GM21786 (cell line): ENCODE data around the gene AGAP2.
"Not testable (repeated sequence)": the region's sequence is repeated elsewhere in the genome, so short reads cannot be mapped to it uniquely, and the experiment has no call there.

Experiments
- ATAC-seq: cut with Tn5 transposase; IDR thresholded peaks from one replicate; pipeline ENCODE4 v1.9.1; 2021; ENCODE audit not compliant: unreplicated experiment

Gene AGAP2

DNA sequence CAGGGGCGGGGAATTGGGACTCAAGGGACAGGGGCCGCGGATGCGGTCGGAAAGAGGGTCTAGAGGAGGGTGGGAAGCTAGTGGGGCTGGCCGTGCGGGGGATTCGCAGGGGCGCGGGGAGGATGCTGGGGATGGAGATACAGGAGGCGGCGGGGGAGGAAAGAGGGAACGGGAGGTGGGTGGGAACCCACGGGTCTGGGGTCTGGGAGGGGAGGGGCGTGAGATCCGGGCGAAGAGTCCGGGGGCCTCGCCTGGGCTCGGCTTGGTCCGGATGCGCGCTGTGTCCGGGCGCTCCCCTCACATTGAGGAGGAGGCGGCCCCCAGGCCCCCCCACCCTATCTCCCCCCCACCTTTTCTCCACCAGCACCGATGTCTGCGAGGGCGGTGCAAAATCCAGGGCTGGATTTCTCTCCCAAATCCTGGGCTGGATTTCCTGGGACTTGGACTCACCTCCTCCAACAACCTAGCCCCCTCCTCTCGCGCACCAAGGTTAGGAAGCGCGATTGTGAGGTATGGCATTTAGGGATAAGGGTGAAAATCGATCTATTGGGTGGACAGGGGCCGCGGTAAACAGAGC lies at the start of gene AGAP2:
AGAP2 (minus strand) TSS at position 82 of the 577 bp plus-strand sequence. CDS start 496 bp downstream, outside the sequence.
- no peak for ATAC-seq

DNA sequence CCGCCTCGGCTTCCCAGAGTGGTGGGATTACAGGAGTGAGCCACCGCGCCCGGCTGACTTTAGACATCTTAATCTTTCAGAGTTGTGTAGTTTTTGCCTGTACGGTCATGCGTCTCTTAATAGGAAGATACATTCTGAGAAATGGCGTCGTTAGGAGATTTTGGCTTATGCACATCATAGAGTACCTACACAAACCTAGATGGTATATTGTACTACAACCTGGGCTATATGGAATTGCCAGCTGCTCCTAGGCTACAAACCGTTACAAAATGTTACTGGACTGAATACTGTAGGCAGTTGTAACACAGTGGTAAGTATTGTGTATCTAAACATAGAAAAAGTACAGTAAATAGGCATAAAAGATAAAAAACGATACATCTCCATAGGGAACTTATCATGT lies 45.3 kb upstream of the AGAP2 start:
- no peak for ATAC-seq

DNA sequence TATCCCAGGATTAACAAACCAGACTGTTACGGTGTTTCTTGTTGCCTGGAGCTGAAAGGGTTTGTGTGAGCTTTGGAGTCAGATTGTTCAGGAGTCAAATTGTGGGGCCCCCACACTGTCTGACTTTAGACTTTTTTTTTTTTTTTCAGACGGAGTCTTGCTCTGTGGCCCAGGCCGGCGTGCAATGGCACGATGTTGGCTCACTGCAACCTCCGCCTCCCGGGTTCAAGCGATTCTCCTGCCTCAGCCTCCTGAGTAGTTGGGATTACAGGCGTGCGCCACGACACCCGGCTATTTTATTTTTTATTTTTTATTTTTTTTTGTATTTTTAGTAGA lies 44.9 kb upstream of the AGAP2 start:
- no peak for ATAC-seq

DNA sequence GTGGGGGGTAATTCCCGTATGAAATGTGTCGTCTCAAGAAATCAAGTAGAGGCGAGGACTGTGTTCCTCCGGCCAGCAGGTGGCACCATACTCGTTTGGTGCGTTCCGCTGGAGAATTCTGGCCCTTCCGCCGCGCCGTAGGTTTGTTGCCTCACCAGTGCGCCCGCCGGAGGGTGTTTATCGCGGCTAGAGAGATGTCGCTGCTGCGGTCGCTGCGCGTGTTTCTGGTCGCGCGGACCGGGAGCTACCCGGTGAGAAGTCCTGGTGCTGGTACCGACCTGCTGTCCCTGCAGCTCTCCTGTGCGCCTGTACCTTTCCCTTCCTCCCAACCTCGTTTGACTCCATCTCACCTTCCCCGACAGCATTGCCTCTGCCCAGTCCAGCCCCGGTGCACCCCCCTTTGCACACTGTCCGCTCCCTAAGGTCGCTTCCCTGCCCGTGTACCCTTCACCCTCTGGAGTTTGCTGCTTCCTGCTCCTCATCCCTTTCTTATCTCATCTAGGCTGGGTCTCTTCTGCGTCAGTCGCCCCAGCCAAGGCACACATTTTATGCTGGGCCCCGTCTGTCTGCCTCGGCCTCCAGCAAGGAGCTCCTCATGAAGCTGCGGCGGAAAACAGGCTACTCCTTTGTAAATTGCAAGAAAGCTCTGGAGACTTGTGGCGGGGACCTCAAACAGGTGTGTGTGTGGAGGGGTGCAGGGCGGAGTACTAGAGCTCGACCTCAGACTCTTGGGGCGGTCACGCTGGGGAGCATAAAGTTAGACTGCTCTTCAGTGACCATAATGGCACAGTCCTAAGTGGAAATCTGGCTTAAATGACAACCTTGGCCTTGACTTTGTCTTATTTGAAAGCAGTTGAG lies 44.3 kb upstream of the AGAP2 start, which contains the start of gene TSFM:
TSFM (plus strand) TSS at position 180 of the 858 bp plus-strand sequence; CDS start at position 195, 15 bp downstream.
- ATAC-seq, result peak; percentile 76

DNA sequence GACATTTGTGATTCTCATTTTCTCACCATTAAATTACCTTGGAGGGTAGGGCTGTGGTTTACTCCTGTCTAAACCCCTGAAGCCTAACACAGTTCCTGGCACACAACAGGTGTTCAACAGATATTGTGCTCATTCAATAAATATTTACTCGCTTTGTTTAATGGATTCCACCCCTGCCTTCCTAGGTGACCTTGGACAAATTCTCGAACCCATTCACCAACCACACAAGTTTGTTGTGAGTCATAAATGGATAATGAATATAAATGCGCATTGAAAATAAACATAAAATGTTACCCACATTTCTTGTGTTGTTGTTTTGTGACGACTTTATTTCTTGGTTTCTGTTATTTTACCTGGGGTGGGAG lies 43.7 kb upstream of the AGAP2 start:
- no peak for ATAC-seq

DNA sequence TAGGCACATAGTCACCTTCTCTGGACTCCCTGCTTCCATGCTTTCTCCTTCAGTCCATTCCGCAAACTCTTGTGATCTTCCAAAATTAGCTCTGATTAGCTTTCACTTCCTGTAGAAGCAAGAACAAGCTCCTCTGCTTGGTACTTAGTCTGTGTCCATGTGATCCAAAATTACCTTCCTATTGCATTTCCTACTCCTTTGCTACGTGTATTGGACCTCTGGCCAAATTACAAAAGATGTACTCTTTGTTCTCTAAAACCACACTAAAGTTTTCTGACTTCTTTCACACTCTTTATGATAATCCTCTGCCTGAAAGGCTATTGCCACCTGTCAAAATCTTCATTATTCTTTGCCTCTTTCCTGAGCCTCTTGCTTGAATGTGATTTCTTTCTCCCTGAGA lies 43.3 kb upstream of the AGAP2 start:
- ATAC-seq, result no peak

DNA sequence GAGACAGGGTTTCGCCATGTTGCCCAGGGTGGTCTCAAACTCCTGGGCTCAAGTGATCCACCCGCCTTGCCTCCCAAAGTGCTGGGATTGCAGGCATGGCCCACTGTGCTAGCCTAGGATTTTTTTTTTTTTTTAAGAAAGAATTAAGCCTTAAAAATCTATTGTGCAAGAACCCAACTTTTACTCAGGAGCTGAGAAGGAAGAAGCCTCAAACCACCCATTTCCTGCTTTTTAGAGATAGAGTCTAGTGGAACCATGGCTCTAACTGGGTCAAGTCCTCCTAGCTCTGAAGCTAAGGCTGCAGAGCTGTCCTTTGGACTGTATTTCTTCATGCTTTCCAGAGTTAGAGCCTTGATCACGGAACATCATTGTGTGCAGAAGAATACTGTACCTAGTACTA lies 42.7 kb upstream of the AGAP2 start:
- no peak for ATAC-seq

DNA sequence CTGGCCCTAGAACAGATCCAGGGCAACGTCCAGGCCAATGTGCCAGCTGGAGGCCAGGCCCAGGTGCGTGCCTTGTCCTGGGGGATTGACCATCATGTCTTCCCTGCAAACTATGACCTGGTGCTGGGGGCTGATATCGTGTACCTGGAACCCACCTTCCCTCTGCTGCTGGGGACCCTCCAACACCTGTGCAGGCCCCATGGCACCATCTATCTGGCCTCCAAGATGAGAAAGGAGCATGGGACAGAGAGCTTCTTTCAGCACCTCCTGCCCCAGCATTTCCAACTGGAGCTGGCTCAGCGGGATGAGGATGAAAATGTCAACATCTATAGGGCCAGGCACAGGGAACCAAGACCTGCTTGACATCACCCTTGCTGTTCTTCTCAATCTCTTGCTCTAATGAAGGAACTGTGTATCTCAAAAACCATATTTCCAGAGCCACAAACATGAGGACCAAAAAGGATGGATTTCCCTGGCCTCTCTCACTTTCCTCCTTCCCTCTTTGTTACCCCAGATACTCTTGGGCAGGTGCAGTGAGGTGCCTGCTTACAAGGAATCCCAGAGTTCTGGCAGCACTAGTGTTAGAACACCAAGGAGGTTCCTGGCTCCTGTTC lies 41.8 kb upstream of the AGAP2 start:
- ATAC-seq, result no peak

DNA sequence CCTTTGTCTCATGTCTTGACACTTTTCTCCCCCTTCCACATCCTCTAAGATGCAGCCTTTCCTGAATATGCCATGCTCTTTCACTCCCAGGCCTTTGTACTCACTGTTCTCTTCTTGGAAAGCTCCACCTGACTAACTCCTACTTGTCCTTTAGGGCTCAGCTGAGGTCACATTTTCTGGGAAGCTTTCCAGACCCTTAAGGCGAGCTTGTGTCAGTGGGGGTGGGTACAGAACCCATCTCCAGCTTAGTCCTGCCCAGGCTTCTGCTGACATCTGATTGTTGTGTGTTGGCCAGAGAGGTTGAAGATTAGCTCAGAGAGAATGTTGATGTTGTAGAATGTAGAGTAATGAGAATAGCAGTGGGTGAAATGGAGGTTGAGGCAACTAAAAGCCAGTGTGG lies 41.2 kb upstream of the AGAP2 start:
- ATAC-seq, result no peak

DNA sequence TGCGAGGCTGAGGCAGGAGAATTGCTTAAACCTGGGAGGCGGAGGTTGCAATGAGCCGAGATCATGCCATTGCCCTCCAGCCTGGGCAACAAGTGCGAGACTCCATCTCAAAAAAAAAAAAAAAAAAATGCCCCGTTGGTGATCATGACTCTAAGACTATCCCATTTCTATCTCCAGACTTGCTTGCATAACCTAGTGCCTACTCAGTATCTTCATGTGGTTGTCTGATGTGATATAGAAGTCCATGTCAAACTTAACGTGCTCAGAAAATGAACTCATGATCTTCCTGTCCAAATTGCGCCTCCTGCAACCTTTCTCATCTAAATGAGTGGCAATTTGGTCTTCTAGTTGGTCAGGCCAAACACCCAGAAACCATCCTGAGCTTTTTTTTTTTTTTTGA lies 39.4 kb upstream of the AGAP2 start:
- no peak for ATAC-seq

DNA sequence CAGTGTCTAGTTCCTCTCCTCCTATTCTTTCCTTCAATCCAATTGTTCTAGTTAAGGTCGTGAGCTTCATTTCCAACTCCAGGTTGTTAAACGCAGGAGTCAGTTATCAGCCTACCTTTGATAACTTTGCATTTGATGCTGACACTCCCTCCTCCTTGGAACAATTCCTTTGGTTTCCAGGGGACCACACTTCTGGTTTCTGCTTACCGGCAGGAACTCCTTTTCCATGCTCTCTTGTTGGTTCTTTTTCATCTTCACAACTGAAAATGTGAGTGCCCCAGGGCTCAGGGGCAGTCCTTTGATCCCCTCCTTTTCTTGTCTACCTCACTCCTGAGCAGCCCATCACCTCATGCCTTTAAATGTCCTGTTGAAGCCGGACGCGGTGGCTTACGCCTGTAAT lies 38.8 kb upstream of the AGAP2 start:
- no peak for ATAC-seq

DNA sequence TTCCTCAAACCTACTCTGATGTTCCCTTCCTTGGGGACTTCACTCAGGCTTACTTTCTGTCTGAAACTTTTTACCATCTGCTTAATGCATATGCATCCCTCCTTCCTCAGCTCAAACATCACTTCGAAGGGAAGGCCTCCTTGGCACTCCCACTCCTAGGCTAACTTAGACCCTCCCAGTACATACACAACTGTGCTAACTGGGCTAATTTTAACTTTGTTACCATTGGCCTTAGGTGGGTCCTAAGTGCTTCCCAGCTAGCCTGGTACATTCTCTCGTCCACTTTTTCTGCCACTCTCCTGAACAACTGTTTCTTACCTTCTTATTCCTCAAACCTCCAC lies 37.7 kb upstream of the AGAP2 start:
- no peak for ATAC-seq

DNA sequence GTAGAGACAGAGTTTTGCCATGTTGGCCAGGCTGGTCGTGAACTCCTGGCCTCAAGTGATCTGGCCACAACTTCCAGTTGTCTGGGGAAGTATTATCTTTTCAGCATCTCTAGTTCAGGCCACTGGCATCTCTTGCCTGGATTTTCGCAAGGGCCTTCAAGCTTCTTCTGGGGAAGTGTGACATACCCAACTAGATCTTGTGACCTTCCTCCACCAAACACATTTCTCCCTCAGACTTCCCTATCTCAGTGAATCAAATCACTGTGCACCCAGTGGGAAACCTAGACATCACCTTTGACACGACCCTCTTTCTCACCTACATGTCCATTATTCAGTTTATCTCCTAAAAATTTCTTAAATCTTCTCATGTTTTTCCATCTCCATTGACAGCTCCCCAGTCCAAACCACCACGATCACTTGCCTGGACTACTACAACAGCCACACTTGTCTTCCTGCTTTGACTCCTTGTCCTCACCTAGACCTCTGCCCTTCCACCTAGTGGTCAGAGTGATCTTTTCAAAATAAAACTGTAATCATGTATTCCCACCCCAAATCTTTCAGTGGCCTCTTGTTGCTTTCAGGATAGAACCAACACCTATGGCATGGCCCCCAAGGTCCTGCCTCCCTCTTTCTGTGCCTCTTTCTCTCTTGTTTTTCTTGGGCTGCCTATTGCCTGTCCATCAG lies 37.2 kb upstream of the AGAP2 start:
- no peak for ATAC-seq

DNA sequence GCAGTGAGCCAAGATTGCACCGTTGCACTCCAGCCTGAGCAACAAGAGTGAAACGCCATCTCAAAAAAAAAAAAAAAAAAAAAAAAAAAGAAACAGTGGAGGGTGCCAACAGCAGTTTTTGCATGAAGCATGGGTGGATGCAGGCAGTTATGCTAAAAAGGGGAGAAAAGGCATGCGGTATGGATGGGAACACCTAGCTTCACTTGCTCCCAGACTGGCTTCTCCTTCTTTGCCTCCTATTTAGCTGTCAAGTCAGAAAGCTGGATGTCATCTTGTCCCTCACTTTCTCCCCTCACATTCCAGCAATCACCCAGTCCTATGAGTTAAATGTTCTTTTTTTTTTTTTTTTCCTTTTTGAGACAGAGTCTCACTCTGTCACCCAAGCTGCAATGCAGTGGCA lies 36.5 kb upstream of the AGAP2 start:
- ATAC-seq, result no peak

DNA sequence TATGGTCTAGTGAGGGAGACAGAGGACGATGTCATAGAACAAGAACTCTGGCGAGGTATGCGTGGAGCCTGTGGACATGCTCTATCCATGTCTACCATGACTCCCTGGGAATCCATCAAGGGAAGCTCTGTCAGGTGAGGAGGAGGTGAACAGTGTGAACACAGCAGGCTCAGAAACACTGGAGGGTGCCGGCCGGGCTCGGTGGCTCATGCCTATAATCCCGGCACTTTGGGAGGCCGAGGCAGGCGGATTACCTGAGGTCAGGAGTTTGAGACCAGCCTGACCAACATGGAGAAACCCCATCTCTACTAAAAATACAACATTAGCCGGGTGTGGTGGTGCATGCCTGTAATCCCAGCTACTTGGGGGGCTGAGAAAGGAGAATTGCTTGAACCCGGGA lies 36.1 kb upstream of the AGAP2 start:
- not testable (repeated sequence) for ATAC-seq

DNA sequence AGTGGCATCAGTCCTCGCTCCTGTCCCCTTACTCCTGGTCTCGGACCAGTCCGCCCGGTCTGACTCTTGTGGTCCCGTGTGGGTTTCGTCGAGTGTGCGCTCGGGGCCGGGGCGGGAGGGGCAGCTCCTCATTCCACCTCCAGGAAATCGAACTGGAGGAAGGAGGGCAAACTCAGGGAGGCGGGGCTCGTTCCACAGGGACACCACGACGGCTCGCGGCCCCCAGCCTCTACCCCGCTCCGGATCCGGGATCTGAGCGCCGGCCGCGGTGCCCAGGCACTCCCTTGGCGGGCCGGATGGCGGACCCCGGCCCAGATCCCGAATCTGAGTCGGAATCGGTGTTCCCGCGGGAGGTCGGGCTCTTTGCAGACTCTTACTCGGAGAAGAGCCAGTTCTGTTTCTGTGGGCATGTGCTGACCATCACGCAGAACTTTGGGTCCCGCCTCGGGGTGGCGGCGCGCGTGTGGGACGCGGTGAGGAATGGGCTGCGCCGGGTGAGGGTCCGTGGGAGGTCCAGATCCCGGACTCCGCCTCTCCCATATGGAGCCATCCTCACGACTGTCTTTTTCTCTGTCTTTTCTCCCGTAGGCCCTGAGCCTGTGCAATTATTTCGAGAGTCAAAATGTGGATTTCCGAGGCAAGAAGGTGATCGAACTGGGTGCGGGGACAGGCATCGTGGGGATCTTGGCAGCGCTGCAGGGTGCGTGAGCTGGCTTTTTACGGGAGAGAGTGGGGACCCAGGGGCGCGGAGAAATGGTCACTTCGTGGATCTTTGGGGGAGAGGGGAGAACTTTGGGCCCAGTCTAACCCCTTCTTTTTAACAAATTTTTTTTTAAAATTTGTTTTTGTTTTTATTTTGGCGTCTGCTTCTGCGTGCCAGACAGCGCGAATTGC lies 34.1 kb upstream of the AGAP2 start, which contains the start of gene EEF1AKMT3:
EEF1AKMT3 (plus strand) TSS at position 186 of the 894 bp plus-strand sequence; CDS start at position 297, 111 bp downstream.
- peak; percentile 22 for ATAC-seq

DNA sequence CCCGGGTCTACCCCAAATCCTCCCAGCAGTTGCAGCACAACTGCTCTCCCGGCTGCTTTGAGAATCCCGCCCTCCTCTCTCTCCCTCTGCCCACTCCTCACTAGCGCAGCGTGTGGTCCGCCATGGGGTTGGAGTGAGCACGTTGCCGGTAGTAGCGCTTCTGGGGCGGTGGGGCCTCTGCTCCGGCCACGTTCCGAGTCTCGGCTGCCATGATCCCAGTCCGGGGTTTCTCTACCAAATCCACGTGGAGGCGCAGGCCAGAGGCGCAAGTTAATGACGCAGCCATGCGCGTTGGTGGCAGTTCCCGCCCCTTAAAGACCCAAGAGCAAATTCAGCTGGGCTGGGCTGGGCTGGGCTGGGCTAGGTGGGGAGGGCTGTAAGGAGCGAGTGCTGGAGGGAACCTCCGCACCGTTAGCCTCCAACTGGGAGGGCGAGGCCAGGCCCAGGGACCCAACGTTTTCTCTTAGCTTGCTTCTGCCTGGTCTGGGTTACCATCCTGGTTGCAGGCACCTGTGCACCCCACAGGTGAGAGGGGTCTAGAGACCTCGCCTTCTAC lies 33.4 kb upstream of the AGAP2 start, which contains the start of gene METTL1:
METTL1 (minus strand) TSS at position 233 of the 556 bp plus-strand sequence; CDS start at position 211, 22 bp downstream.
- peak; percentile 81 for ATAC-seq

DNA sequence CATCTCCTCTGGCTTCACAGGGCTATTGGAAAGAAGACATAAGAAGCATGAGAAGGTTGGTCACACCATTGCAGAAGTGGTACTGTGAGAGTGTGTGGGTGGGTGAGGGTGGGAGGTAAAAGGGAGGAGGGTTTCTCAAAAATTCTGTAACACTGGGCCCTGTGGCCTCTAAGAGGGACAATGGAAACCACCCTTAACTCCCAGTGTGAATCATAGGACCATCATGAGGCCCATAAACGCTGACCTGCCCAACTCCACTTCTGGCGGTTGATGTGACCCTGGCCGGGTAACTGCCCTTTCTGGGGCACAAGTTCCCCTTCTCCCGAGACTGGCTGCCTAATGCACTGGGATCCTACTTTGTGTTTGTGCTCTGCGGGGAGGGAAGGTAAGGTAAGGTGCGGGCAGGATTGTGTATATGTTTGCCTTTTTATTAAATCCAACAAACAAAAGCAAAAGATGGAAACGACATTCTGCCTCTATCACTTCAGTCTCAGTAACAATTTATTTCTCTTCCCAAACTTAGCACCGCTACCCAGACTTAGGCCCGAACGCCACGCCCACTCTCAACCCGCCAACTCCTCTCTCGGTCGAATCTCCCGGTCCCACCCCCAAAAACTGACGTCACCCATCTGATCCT lies 32.8 kb upstream of the AGAP2 start:
- ATAC-seq, result peak; percentile 75

DNA sequence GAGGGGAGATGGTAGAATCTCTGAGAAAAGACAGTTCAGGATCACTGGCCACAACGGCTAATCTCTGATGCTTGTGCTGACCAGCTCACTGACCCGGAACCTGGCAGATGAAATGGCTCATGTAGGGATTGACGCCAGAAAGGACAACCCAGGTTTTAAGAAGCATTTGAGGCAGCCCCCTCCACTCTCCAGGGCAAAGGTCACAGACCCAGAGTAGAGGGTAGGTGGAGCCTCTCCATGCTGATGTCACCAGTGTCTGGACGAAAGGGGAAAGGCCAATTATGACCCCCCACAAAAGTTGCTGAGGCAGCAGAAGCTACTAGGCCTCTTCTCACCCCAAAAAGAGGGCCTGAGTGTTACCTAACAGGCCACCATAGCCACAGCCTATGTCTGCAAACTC lies 32.2 kb upstream of the AGAP2 start:
- ATAC-seq, result no peak

DNA sequence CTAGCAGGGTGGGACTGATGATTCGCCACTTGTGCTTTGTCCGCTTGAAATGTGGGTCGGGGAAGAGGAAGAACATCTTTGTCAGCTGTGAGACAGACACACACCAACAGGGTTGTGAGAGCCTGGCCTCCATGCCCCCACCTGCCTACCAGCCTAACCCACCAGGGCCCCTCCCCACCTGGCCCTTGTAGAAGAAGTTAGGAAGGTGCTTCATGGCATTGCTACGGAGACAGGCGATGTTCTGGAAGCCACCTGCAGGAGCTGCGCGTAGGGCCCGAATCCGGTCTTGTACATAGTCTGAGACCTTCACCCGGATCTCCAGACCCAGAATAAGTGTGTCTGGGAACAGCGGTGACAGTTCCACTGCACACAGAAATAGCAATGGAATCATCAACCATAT lies 31.1 kb upstream of the AGAP2 start:
- ATAC-seq, result no peak
